NCI-H446 (cell line): ENCODE results near the gene LEUTX.
"Not testable (repeated sequence)": the region's sequence is repeated elsewhere in the genome, so short reads cannot be mapped to it uniquely, and the experiment has no call there.

Experiments
- DNase-seq, 2 experiments: peaks; one replicate each; lab custom pipeline; 2025; lab: John Stamatoyannopoulos, UW

Gene LEUTX

DNA sequence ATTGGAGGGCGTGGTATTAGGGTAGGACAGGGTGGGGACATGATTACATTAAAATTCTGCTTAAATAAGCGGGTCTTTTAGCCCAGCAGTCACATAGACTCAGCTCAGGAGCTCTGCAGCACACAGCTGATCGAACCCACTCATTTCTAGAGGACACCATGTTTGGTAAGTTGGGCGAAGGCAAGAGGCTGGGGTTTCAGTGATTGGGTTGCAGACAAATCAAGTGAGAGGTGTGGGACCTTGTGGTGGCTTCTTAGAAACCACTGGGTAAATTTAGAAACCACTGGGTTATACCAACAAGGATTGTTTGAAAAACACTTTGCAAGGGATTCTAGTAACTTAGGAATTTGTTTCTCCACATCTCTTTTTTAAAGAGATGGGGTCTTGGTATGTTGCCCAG, at the start of gene LEUTX:
Gene LEUTX, plus strand, starts transcription at position 92 of the 400 bp plus-strand sequence. Its CDS starts 67 bp downstream, at position 159.
- no peak for DNase-seq

DNA sequence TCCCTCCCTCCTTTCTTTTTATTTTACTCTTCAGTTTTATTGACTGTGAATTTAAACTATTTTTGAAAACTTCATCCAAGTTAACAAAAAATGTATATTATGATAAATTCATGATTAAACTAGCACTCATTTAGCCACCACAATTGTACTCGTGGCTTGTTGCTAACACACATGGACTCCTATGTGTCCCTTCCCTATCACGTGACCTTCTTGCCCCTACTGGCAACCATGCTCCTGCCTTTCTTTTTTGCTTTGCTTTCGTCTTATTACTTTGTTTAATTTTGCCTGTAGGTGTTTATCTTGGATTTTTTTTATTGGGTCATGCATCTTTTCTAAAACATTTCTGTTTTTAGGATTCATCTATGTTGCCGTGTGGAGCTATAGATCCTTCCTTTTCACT, 49.1 kb upstream of the LEUTX start:
- DNase-seq = no peak

- DNase-seq = no peak
Measured at GRCh38 chr19:39731685-39732084, 47.0 kb upstream of the LEUTX start.

GRCh38 chr19:39733841-39734240, 44.8 kb upstream of the LEUTX start:
- DNase-seq = no peak

DNA sequence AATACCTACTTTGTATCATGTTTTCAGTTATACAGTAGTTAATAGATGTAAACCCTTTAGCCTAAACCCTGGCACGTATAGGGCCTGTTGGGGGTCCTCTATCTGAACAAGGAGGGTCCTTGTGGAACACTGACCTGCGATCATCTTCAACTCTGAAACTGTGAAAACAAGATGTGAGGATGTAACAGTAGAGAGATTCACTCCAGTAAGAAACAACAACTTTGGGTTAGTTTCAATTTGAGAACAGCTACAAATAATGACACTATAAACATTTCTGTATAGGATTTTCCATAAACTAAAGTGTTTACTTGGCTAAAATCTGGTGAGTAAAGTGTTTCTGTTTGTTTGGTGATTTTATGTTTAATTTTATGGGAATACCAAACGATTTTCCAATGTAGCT, 43.0 kb upstream of the LEUTX start:
- no peak for DNase-seq

DNA sequence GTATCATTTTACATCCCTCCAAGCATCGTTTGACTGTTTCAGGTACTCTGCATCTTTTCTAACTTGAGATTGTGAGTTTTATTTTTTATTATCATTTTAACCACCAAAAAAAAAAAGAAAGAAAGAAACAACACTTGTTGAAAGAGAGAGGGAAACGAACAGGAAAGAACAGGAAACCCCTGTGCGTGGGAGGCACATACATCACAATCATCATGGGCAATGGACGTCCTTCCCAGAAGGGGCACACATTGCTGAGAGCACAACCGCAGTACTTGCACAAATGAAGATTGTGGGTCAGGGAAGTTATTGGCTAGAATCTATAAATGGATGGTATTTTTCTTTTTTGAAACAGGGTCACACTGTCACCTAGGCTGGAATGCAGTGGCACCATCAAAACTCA, 42.6 kb upstream of the LEUTX start:
- DNase-seq = no peak

DNA sequence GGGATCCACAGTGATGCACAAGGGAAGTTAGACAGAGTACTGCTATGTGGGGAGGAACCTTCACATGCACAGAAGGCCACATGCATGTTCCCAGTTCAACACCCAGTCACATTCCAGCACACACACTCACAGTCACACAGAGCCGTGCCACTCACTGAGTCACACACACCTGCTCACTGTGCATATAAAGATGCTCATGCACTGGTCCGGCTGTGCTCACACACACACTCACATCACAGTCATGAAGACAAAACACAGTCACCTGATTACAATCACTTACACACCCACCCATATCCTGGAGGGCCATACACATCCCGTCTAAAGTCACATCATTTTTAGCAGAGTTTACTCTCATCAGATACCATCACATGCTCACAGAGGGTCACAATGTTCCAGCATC, 41.3 kb upstream of the LEUTX start:
- no peak for DNase-seq

DNA sequence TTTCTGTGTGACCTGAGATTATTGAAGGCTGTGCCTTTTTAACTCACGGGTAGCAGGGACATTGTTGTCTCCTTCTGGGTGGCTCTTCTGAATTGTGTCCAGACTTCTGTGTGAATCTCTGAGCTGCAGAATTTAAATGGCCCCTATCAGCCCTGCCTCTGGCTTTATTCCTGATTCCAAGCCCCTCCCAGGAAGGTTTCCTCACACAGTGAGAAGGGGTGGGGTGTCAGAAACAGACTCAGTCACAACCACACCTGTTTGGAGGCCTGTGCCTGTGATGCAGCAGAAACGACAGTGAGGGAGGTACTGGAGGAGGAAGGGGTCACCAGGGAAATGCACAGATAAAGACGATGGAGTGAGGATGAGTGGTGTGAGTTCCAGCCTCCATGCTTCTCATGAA, 40.8 kb upstream of the LEUTX start, which contains the start of gene CLC:
Gene CLC, minus strand, starts transcription at position 139 of the 400 bp plus-strand sequence. Its CDS starts 77 bp downstream, at position 62.
- no peak for DNase-seq

- DNase-seq = no peak
Measured at GRCh38 chr19:39738814-39739213, 39.8 kb upstream of the LEUTX start.

DNA sequence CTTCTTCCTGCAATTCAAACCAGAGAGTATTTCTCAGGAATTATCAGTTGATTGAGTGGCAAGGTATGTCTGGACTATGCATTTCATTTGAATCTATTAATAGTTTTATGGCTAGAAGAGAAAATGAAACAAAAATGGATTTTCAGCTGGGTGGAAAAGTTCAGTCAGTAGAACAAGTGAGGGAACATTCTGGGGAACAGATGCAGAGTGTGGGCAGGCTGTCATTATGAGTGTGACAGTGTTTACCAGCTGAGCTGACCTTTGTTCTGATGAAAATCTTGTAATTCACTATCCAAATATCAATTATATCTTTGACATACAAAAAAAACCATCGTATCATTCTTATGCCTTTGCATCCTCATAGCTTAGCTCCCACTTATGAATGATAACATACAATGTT, 38.3 kb upstream of the LEUTX start:
- DNase-seq = no peak

- DNase-seq = no peak
Measured at GRCh38 chr19:39745643-39746042, 33.0 kb upstream of the LEUTX start.

DNA sequence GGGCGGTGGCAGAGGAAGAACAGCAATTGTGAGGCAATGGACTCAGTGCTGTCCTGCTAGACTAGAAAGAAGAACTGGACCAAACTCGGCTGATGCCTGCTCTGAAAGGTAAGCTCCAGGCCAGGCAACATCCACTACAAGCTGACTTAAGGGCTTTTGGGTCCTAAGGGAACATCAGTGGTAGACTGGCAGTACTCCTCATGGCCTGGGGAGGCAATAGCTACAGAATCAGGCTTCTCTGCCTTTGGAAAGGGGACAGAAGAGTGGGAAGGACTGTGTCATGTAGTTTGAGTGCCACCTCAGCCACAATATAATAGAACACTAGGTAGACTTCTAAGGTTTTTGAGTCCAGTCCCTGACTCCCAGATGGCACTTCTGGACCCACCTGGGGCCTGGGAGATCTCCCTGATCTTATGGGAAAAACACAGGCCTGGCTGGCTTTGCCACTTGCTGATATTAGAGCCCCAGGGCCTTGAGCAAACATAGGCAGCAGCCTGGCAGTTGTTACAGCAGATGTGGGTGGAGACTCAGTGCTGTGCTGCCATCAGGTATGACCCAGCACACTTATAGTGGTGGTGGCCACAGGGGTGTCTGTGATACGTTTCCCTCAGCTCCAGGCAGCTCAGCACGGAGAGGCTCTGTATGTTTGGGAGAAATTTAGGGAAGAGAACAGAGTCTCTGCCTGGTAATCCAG, 31.7 kb upstream of the LEUTX start:
- no peak for DNase-seq

DNA sequence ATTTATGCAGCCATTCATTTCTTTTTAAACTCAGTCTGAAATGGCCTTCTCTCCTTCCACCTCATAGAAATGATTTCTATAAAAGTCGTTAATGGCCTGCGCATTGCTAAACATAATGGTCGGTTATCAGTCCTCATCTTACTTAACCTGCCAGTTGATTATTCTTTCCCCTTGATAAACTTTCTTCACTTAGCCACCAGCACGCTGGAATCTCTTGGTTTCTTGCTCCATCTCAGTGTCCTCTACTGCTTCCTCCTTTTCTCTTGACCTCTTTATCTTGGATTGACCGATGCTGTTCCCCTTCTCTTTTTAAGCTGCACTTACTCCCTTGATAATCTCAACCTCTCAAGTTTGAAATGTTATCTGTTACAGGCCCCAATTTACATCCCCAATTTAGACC, 28.7 kb upstream of the LEUTX start:
- no peak for DNase-seq

- no peak for DNase-seq
Measured at GRCh38 chr19:39752390-39752789, 26.3 kb upstream of the LEUTX start.

DNA sequence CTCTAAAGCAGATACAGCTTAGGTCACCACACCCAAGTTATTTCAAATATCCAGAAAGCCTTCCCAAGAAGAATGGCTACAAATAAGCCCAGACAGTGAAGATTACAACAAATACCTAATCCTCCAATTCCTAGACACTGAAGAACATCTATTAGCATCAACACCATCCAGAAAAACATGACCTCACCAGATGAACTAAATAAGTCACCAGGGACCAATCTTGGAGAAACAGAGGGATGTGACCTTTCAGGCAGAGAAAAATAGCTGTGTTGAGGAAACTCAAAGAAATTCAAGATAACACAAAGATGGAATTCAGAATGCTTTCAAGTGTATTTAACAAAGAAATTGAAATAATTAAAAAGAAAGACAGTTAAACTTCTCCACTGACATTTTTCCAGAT, 25.9 kb upstream of the LEUTX start:
- no peak for DNase-seq

- DNase-seq = no peak
Measured at GRCh38 chr19:39754544-39754943, 24.1 kb upstream of the LEUTX start.

GRCh38 chr19:39754971-39755370, 23.7 kb upstream of the LEUTX start:
- DNase-seq = no peak

GRCh38 chr19:39759457-39760184, 19.0 kb upstream of the LEUTX start:
- DNase-seq = no peak

DNA sequence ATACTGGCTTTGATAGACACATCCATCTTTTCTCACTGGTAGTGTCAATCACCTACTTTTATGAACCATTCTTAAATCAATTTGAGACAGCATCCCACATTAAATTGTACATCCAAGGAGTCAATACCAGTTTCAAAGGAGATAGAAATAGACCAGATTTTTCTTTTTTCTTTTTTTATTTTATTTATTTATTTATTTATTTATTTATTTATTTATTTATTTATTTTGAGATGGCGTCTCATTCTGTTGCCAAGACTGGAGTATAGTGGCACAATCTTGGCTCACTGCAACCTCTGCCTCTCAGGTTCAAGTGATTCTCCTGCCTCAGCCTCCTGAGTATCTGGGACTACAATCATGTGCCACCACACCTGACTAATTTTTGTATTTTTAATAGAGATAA, 16.8 kb upstream of the LEUTX start:
- not testable (repeated sequence) for DNase-seq

DNA sequence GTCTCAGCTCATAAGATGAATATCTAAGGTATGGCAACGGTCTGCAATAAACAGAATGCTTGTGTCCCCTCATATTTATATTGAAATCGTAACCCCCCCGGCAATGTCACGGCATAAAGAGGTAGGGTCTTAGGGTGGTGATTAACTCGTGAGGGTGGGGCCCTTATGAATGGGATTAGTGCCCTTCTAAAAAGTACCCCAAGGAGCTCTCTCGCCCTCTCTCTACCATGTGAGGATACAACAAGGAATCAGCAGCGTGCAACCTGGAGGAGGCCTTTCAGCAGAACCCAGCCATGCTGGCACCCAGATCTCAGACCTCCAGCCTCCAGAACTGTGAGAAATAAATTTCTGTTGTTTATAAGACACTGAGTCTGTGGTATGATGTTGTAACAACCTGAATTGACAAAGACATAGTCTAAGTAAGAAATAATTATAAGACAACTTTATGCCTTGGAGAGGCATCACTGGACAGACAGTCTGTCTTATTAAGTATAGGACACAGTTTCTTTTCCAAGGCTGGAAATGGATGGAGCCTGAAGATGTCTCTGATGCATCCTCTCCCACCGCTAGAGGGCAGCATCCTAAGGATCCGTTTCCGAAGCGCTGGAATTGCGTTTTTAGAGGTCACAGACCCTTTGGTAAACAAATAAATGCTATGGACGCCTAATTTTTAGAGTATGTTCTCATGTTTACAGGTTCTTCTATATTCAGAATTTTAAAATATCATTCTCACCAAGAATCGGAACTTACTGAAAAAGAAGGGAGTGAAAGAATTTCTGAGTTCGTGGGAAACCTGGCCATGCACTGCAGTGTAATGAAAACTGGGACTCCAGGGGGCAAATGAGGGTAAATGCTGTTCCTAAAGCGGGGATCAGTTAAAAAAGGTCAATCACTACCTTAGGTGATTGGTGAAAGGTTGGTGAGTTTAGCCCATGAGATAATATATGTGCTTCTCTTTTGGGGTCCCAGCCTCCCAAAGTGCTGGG, 13.3 kb upstream of the LEUTX start:
- peak; percentile 48 to 74 for DNase-seq

DNA sequence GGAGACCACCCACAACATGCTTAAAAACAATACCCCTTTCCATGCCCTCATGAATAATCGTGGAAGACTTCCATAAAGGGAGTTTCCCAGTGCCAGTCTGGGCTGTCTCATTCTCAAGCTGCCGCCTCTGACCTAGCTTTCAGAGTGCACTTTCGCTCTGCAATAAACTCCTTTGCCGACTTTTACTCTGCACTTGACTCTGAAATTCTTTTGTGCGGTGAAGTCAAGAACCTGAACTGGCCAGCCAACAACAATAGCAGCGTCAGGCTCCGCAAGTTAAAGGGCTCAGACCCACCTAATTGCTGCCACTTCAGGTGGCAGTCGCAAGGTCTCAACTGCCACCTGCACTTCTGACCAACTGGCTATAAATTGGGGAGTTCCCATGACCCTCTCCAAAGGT, 10.3 kb upstream of the LEUTX start:
- no peak for DNase-seq

DNA sequence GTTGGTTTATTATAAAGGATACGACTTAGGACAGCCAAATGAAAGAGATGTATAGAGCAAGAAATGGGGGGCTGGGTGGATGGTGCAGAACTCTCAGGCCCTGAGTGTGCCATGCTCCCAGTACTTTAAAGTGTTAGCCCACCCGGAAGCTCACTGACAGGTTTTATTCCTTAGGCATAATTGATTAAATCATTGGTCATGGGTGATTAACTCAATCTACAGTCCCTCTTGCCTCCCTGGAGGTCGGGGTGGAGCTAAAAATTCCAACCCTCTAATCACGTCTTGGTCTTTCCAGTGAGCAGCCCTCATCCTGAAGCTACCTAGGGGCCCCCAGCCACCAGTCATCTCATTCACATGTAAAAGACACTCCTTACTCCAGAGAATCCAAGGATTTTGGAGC, 9.9 kb upstream of the LEUTX start:
- no peak for DNase-seq
